Large intestine (tissue), 3 donors: ENCODE results near the gene MBD3L3. TPM values are rescaled to one million over a fixed set of nuclear protein-coding genes. Genes with fewer than 3 reads are reported as not detected.
A peak's percentile ranks its signal among the peaks of the same experiment; 100 is the strongest.
"Not testable (repeated sequence)": the region's sequence is repeated elsewhere in the genome, so short reads cannot be mapped to it uniquely, and the experiment has no call there.

Experiments used
- DNase-seq, 2 donors: peaks; one replicate each; pipeline versions ENCODE4 v3.0.0 to v3.0.0-alpha.2; 2013
- H3K27ac ChIP-seq: one replicate; pipeline ENCODE4 v1.5.1; 2013; ENCODE audit warnings: low read length
- H3K27me3 ChIP-seq: 2 replicates; pipeline ENCODE4 v1.6.1; 2013; ENCODE audit warnings: low read length; ENCODE audit not compliant: control insufficient read depth, insufficient read depth
- H3K36me3 ChIP-seq: 2 replicates; pipeline ENCODE4 v1.6.1; 2013; ENCODE audit warnings: low read length; ENCODE audit not compliant: control insufficient read depth, insufficient read depth
- H3K4me1 ChIP-seq: one replicate; pipeline ENCODE4 v1.6.1; 2013; ENCODE audit warnings: low read length; ENCODE audit not compliant: control insufficient read depth, insufficient read depth
- H3K4me3 ChIP-seq: one replicate; pipeline ENCODE4 v1.5.1; 2013; ENCODE audit warnings: low read length
- H3K9me3 ChIP-seq: one replicate; pipeline ENCODE4 v1.6.1; 2013; ENCODE audit warnings: mild to moderate bottlenecking, low read depth, low read length, moderate library complexity; ENCODE audit not compliant: control insufficient read depth
- WGBS: methylation state at CpG from one replicate; pipeline ENCODE4 v1.1.5; 2013; ENCODE audit warnings: low lambda C conversion rate; ENCODE audit not compliant: insufficient coverage; 5-methylcytosine and 5-hydroxymethylcytosine counted together
- polyA plus RNA-seq: library from polyadenylated mRNA; unstranded; fragments of 120-200 nt; gene quantifications from one replicate; pipeline ENCODE4 v1.2.1, GENCODE V29; 2013

MBD3L3 gene
- polyA plus RNA-seq, 1 donor: not detected

DNA sequence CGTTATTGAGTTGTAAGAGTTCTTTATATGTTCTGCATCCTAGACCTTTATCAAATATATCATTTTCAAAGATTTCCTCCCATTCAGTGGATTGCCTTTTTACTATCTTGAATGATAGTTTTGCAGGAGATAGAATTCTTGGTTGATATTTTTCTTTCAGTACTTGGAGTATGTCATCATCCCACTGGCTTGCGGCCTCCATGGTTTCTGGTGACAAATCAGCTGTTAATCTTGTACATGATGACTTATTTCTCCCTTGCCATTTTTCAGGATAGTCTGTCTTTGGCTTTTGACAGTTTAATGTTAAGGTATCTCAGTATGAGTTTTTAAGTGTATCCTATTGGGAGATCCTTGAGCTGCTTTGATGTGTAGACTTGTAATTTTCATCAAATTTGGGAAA lies 19.5 kb upstream of the MBD3L3 start:
- WGBS: 100% methylated on average over 2 of the region's 2 CpGs
- DNase-seq: no peak
- Histone ChIP-seq H3K27me3 (no peaks in the 10 kb centered on the region), H3K4me1 (no peaks in the 10 kb centered on the region), H3K4me3 (no peak overlapping the region), H3K9me3 (peaks cover 73% of the 10 kb centered on the region), H3K27ac (no peak overlapping the region), H3K36me3 (peaks cover 91% of the 10 kb centered on the region)

DNA sequence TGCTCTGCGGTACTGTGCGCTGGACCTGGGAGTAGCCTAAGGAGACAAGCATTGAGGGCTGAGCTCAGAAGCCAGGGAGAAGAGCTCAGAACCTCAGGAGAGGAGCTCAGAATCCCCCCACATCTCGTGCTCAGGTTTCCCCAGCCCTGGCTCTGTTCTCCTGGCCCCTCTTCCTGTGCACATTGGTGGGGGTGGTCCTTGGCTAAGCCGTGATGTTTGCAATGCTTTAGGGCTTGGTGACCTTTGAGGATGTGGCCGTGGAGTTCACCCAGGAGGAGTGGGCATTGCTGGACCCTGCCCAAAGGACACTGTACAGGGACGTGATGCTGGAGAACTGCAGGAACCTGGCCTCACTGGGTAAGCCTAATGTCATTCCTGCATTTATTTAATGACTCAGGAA lies 17.7 kb upstream of the MBD3L3 start:
- DNase-seq: no peak
- H3K36me3 ChIP-seq: peaks cover 84% of the 10 kb centered on the region
- WGBS: no CpG with 5 or more reads among the region's 6 CpGs
- peaks cover 56% of the 10 kb centered on the region for H3K9me3 ChIP-seq
- no peaks in the 10 kb centered on the region for H3K27me3 ChIP-seq
- no peak overlapping the region for H3K4me3 ChIP-seq
- no peak overlapping the region for H3K27ac ChIP-seq
- H3K4me1 ChIP-seq: no peaks in the 10 kb centered on the region

DNA sequence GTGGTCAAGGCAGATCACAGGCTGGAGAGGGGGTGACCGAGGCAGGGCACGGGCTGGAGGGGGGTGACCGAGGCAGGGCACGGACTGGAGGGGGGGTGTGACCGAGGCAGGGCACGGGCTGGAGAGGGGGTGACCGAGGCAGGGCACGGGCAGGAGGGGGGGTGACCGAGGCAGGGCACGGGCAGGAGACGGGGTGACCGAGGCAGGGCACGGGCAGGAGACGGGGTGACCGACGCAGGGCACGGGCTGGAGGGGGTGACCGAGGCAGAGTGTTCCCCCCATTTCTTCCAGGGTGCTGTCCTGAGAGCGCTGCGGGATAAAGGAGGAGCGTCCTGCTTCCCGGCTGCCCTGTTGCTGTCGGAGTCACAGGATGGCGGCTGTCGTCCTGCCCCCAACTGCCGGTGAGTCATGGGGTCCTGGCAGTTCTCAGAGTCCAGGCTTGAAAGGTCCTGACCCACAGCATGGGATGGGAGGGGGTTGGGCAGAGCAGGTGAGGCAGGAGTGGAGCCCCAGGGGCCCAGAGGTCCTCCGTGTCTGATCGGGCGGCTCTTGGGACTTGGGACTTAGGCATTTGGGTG lies 16.3 kb upstream of the MBD3L3 start:
- H3K27ac ChIP-seq: no peak overlapping the region
- no peaks in the 10 kb centered on the region for H3K27me3 ChIP-seq
- no peak for DNase-seq
- no peaks in the 10 kb centered on the region for H3K4me1 ChIP-seq
- peaks cover 43% of the 10 kb centered on the region for H3K9me3 ChIP-seq
- peaks cover 72% of the 10 kb centered on the region for H3K36me3 ChIP-seq
- WGBS: no CpG with 5 or more reads among the region's 29 CpGs
- no peak overlapping the region for H3K4me3 ChIP-seq

DNA sequence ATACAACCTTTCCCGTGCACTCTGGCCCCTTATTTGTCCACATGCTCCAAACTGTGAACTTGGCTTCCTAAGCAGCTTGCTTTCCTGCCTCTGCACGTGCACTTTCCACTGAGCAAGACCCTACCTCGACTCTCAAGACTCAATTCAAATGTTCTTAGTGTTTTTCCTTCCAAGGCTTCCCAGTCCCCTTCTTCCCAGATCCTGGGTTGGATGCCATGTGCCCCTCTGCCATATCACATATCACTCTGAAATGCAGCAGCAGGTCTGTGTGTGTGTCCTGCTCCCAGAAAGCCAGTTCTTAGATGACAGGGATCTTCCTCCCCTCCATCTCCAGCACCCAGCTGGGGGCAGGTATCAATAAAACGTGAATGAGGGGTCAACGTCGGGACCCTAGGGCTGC lies 14.1 kb upstream of the MBD3L3 start:
- Histone ChIP-seq H3K27ac (no peak overlapping the region), H3K4me3 (no peak overlapping the region), H3K9me3 (peaks cover 23% of the 10 kb centered on the region), H3K36me3 (peaks cover 56% of the 10 kb centered on the region), H3K27me3 (no peaks in the 10 kb centered on the region), H3K4me1 (no peaks in the 10 kb centered on the region)
- no CpG with 5 or more reads among the region's 6 CpGs for WGBS
- no peak for DNase-seq

DNA sequence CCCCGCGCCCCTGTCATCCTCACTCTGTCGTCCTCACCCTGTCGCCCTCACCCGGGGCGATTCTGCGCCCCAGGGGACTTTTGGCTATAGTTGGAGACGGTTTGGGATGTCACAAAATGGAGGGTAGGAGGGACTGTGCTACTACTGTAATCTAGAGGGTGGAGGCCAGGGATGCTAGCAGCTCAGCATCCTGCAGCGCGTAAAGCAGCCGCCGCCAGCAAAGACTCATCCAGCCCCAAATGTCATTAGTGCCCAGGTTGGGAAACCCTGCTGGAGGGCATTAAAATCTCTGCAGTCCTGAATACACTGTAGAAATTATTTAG lies 11.4 kb upstream of the MBD3L3 start:
- DNase-seq: no peak
- Histone ChIP-seq H3K4me3 (peak overlapping the region; percentile 90), H3K4me1 (no peaks in the 10 kb centered on the region), H3K9me3 (peaks cover 13% of the 10 kb centered on the region), H3K36me3 (peaks cover 30% of the 10 kb centered on the region), H3K27ac (peak overlapping the region; percentile 65), H3K27me3 (no peaks in the 10 kb centered on the region)
- WGBS: no CpG with 5 or more reads among the region's 12 CpGs

DNA sequence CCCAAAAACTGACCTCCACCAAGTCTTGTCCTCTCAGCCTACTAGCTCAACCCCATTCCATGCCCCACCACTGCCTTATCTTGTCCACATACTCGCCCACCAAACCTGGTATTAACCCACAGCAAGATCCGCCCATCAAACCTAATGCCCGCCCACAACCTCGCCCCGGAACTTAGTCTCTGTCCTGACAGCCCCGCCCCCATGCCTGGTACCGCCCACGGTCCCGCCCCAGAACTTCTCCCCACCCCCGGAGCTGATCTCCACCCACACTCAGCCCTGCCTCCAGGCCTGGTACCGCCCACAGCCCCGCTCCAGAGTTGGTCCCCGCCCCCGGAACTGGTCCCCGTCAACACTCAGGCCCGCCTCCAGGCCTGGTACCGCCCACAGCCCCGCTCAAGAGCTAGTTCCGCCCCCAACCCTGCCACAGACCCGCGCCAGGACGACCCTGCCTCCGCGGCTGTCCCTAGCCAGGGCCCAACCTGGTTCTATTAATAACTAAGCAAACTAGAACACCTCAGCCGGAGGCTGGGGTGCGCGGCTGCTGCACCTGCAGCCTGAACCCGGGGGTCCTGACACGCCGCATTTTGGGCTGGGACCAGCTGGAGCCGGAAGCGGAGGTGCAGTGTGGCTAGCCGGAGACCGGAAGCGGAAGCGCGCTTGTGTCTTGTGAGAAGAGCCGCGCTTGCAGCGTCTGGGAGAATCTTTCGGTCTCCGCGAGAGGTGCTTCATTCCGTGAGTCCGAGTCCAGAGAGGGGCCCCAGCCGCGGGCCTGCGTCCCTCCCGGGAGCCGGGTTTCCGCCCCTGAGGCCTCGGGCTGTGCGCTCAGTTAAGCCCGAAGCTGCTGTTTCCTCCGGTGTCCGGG lies 10.8 kb upstream of the MBD3L3 start, which contains the start of gene ZNF557:
ZNF557 (plus strand) TSS at position 662 of the 862 bp plus-strand sequence. CDS start 5,372 bp downstream, outside the sequence.
- no CpG with 5 or more reads among the region's 56 CpGs for WGBS
- Histone ChIP-seq H3K27ac (peak within 1 kb of the TSS; percentile 65), H3K4me1 (no peaks in the 10 kb centered on the region), H3K9me3 (peaks cover 7% of the 10 kb centered on the region), H3K27me3 (no peaks in the 10 kb centered on the region), H3K4me3 (peak within 1 kb of the TSS; percentile 90), H3K36me3 (peaks cover 24% of the 10 kb centered on the region)
- DNase-seq: peak; percentile 98

DNA sequence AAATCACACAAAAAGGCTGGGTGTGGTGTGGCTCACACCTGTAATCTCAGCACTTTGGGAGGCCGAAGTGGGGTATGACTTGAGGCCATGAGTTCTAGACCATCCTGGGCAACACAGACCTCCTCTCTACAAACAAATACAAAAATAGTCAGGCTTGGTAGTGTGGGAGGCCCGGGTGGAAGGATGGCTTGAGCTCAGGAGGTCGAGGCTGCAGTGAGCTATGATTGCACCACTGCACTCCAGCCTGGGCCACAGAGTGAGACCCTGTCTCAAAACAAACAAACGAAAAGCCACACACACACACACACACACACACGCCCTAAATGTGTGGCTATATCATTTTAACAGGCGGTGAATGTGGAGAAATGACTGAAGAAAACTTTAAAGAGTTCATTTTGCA lies 10.1 kb upstream of the MBD3L3 start:
- WGBS: no CpG with 5 or more reads among the region's 6 CpGs
- H3K27me3 ChIP-seq: no peaks in the 10 kb centered on the region
- peaks cover 18% of the 10 kb centered on the region for H3K36me3 ChIP-seq
- no peak for DNase-seq
- no peaks in the 10 kb centered on the region for H3K4me1 ChIP-seq
- no peak overlapping the region for H3K27ac ChIP-seq
- H3K9me3 ChIP-seq: peaks cover 5% of the 10 kb centered on the region
- no peak overlapping the region for H3K4me3 ChIP-seq

DNA sequence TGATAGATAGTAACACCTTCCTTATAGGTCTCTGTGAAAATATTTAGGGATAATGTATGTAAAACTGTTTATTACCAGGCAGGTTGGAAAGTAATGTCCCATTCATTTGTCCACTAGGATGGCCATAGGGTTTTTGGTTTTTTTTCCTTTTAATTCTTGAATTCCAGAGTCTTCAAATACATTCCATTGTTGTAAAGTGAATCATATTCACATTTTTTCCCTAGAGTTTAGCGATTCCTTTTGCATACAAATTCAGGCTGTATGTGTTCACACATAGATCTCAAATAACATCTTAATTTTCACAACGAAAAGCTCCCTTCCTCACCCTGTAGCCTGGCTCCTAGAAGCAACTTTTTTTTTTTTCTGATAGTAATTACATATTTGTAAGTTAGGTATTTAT lies 9.2 kb upstream of the MBD3L3 start:
- DNase-seq: peak in 1 of 2 donors; percentile 0
- Histone ChIP-seq H3K27ac (no peak overlapping the region), H3K9me3 (peaks cover 5% of the 10 kb centered on the region), H3K4me3 (no peak overlapping the region), H3K36me3 (peaks cover 11% of the 10 kb centered on the region), H3K27me3 (no peaks in the 10 kb centered on the region), H3K4me1 (no peaks in the 10 kb centered on the region)
- 89% methylated on average over 1 of the region's 2 CpGs for WGBS

DNA sequence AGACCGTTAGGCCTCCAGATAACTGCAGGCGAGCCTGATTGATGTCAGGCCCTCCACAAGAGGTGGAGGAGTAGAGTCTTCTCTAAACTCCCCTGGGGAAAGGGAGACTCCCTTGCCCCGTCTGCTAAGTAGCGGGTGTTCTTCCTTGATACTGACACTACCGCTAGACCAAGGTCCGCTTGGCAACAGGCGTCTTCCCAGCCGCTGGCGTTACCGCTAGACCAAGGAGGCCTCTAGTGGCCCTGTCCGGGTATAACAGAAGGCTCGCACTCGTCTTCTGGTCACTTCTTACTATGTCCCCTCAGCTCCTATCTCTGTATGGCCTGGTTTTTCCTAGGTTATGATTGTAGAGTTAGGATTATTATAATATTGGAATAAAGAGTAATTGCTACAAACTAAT lies 8.6 kb upstream of the MBD3L3 start:
- H3K27me3 ChIP-seq, H3K27ac ChIP-seq, H3K9me3 ChIP-seq, H3K4me3 ChIP-seq, H3K4me1 ChIP-seq, H3K36me3 ChIP-seq: not testable (repeated sequence)
- DNase-seq: peak in 1 of 2 donors; percentile 15
- no CpG with 5 or more reads among the region's 13 CpGs for WGBS

DNA sequence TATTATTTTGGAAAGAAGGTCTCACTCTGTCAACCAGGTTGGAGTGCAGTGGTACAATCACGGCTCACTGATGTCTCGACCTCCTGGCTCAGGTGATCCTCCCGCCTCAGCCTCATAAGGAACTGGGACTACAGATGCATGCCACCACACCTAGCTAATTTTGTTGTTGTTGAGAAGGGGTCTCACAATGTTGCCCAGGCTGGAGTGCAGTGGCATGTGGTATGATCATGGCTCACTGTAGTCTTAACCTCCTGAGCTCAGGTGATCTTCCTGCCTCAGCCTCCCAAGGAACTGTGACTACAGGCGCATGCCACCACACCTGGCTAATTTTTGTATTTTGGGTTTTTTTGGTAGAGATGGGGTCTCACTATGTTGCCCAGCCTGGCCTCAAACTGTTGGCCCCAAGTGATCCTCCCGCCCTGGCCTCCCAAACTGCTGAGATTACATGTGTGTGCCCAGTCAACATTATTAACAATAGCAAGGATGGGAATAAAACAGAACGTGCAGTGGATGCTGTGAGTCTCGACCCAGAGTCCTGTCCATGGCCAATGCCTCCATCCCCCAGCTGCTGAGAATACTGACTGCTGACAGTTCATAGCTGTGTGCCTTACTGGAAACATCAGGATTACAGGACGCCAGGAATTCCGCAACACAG lies 5.4 kb upstream of the MBD3L3 start:
- H3K4me1 ChIP-seq: no peaks in the 10 kb centered on the region
- no peak overlapping the region for H3K27ac ChIP-seq
- peak in 1 of 2 donors; percentile 0 for DNase-seq
- H3K4me3 ChIP-seq: no peak overlapping the region
- WGBS: no CpG with 5 or more reads among the region's 9 CpGs
- H3K36me3 ChIP-seq: no peaks in the 10 kb centered on the region
- peaks cover 5% of the 10 kb centered on the region for H3K9me3 ChIP-seq
- no peaks in the 10 kb centered on the region for H3K27me3 ChIP-seq
